ENCODE data around the gene PAIP2. TPM values are rescaled to one million over a fixed set of nuclear protein-coding genes. Genes with fewer than 3 reads are reported as not detected.
A peak's percentile ranks its signal among the peaks of the same experiment; 100 is the strongest.
"Not testable (repeated sequence)": the region's sequence is repeated elsewhere in the genome, so short reads cannot be mapped to it uniquely, and the experiment has no call there.

The PAIP2 gene
- total and polyA plus RNA-seq, 7 experiments from 2014 or later, result 88.8 to 417 (median 119) TPM

GRCh38 chr5:139386050-139386438 is 44.4 kb downstream of the PAIP2 start:
- no peak for DNase-seq
- peaks cover 12 to 26% of the 10 kb centered on the region in 2 donors for H3K4me1 ChIP-seq (ENCODE audit: control insufficient read depth in 2 of 2, insufficient read depth in 2 of 2, low read length in 2 of 2)
- no peak for ATAC-seq
- H3K27me3 Mint-ChIP-seq, result no peaks in the 10 kb centered on the region
- H3K4me3 Mint-ChIP-seq, result peak overlapping the region in 9 of 10 donors; percentile 1 to 93 (median 59)
- no peak overlapping the region for H3K4me3 ChIP-seq (ENCODE audit: low read length)
- no peaks in the 10 kb centered on the region for H3K9me3 ChIP-seq (ENCODE audit: control insufficient read depth in 2 of 3, low read length in 3 of 3)
- H3K4me1 Mint-ChIP-seq, result peaks cover 21 to 66% (median 40%) of the 10 kb centered on the region in 7 donors
- peak overlapping the region; percentile 69 for H3K27ac ChIP-seq (ENCODE audit: low read depth, low read length)
- H3K9me3 Mint-ChIP-seq, result no peaks in the 10 kb centered on the region
- H3K36me3 ChIP-seq (ENCODE audit: control insufficient read depth in 2 of 3, insufficient read depth in 3 of 3, low read length in 3 of 3), result no peaks in the 10 kb centered on the region
- POLR2A ChIA-PET, result interaction anchor here (0.6 kb wide), 1 partner anchor 36 kb away, joined by 3 read pairs; no protein-coding TSS in a partner anchor
- no peaks in the 10 kb centered on the region for H3K27me3 ChIP-seq (ENCODE audit: control insufficient read depth in 2 of 2, insufficient read depth in 2 of 2, low read length in 2 of 2)
- CTCF ChIA-PET, result no interaction called here
- H3K27ac Mint-ChIP-seq, result peak overlapping the region; percentile 23 to 98 (median 92)
- H3K36me3 Mint-ChIP-seq, result peaks cover 0 to 10% (median 0%) of the 10 kb centered on the region in 5 donors
- intact Hi-C loops (cut with micrococcal nuclease), result no loop called here

GRCh38 chr5:139386956-139387355 is 45.3 kb downstream of the PAIP2 start:
- H3K27me3 ChIP-seq (ENCODE audit: control insufficient read depth in 2 of 2, insufficient read depth in 2 of 2, low read length in 2 of 2); intact Hi-C loops (cut with micrococcal nuclease); DNase-seq; H3K27me3 Mint-ChIP-seq; H3K36me3 ChIP-seq (ENCODE audit: control insufficient read depth in 2 of 3, insufficient read depth in 3 of 3, low read length in 3 of 3); H3K9me3 Mint-ChIP-seq; H3K27ac ChIP-seq (ENCODE audit: low read depth, low read length); H3K4me3 ChIP-seq (ENCODE audit: low read length); CTCF ChIA-PET; H3K9me3 ChIP-seq (ENCODE audit: control insufficient read depth in 2 of 3, low read length in 3 of 3); ATAC-seq: not testable (repeated sequence)
- H3K4me1 Mint-ChIP-seq, result peaks cover 30 to 75% (median 49%) of the 10 kb centered on the region in 7 donors
- POLR2A ChIA-PET, result interaction anchor here (0.5 to 0.6 kb wide), 2 partner anchors 27 to 35 kb away, joined by 3 read pairs; no protein-coding TSS in a partner anchor
- peak overlapping the region in 6 of 9 donors; percentile 21 to 98 (median 82) for H3K27ac Mint-ChIP-seq
- H3K4me3 Mint-ChIP-seq, result peak overlapping the region in 1 of 10 donors; percentile 45
- H3K36me3 Mint-ChIP-seq, result peaks cover 0 to 14% (median 0%) of the 10 kb centered on the region in 5 donors
- peaks cover 12 to 35% of the 10 kb centered on the region in 2 donors for H3K4me1 ChIP-seq (ENCODE audit: control insufficient read depth in 2 of 2, insufficient read depth in 2 of 2, low read length in 2 of 2)

DNA sequence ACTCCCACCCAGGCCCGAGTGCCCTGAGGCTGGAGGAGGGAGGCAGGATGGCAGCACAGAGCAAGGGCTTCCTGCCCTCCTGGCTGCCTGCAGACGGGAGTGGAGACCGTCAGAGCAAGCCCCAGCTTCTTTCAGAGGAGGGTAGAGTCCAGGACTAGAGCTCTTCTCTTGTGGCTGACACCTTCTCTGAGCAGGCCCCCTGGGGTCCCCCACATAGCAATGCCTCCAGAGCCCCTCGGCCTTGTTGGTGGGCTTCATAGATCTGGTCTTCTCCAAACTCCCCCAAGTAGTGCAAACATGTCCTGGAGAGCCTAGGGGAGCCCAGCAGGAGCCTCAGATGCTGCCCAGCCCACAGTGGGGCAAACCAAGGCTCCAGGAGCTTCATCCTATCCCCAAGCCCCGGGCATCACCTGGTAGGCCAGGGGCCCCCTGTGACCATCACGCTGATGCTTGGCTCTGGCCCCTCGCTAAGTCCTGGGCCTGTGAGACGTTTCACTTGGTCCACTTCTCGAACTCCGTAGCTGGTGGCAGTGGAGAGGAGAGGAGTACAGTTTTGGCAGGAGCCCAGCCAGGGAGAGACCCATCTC is 46.0 kb downstream of the PAIP2 start:
- peaks cover 0 to under 1% (median 0%) of the 10 kb centered on the region in 3 experiments for H3K36me3 ChIP-seq (ENCODE audit: control insufficient read depth in 2 of 3, insufficient read depth in 3 of 3, low read length in 3 of 3)
- CTCF ChIA-PET, result no interaction called here
- no peak overlapping the region for H3K4me3 ChIP-seq (ENCODE audit: low read length)
- Mint-ChIP-seq H3K27me3 (no peaks in the 10 kb centered on the region), H3K4me1 (peaks cover 31 to 75% (median 51%) of the 10 kb centered on the region in 7 donors), H3K4me3 (peak overlapping the region in 2 of 10 donors; percentile 61 to 77), H3K27ac (peak overlapping the region in 5 of 9 donors; percentile 38 to 98 (median 56)), H3K9me3 (no peaks in the 10 kb centered on the region), H3K36me3 (peaks cover 0 to 14% (median 0%) of the 10 kb centered on the region in 5 donors)
- H3K27me3 ChIP-seq (ENCODE audit: control insufficient read depth in 2 of 2, insufficient read depth in 2 of 2, low read length in 2 of 2), result no peaks in the 10 kb centered on the region
- POLR2A ChIA-PET, result interaction anchor here (0.5 to 0.6 kb wide), 2 partner anchors 28 to 64 kb away, joined by 3 read pairs; no protein-coding TSS in a partner anchor
- peaks cover 12 to 35% of the 10 kb centered on the region in 2 donors for H3K4me1 ChIP-seq (ENCODE audit: control insufficient read depth in 2 of 2, insufficient read depth in 2 of 2, low read length in 2 of 2)
- DNase-seq (no peak), ATAC-seq (no peak)
- no peaks in the 10 kb centered on the region for H3K9me3 ChIP-seq (ENCODE audit: control insufficient read depth in 2 of 3, low read length in 3 of 3)
- intact Hi-C loops (cut with micrococcal nuclease), result no loop called here
- H3K27ac ChIP-seq (ENCODE audit: low read depth, low read length), result no peak overlapping the region

GRCh38 chr5:139388198-139388821 is 46.7 kb downstream of the PAIP2 start:
- Mint-ChIP-seq H3K9me3 (no peaks in the 10 kb centered on the region), H3K27me3 (no peaks in the 10 kb centered on the region), H3K36me3 (peaks cover 0 to 14% (median 0%) of the 10 kb centered on the region in 5 donors), H3K27ac (peak overlapping the region in 3 of 9 donors; percentile 46 to 98 (median 81)), H3K4me3 (peak overlapping the region in 2 of 10 donors; percentile 29 to 77), H3K4me1 (peaks cover 31 to 76% (median 51%) of the 10 kb centered on the region in 7 donors)
- DNase-seq, result no peak
- Histone ChIP-seq H3K4me1 (ENCODE audit: control insufficient read depth in 2 of 2, insufficient read depth in 2 of 2, low read length in 2 of 2) (peaks cover 12 to 36% of the 10 kb centered on the region in 2 donors), H3K9me3 (ENCODE audit: control insufficient read depth in 2 of 3, low read length in 3 of 3) (no peaks in the 10 kb centered on the region), H3K4me3 (ENCODE audit: low read length) (no peak overlapping the region), H3K36me3 (ENCODE audit: control insufficient read depth in 2 of 3, insufficient read depth in 3 of 3, low read length in 3 of 3) (peaks cover 0 to 6% (median 0%) of the 10 kb centered on the region in 3 experiments), H3K27me3 (ENCODE audit: control insufficient read depth in 2 of 2, insufficient read depth in 2 of 2, low read length in 2 of 2) (no peaks in the 10 kb centered on the region), H3K27ac (ENCODE audit: low read depth, low read length) (no peak overlapping the region)
- intact Hi-C loops (cut with micrococcal nuclease), result no loop called here
- ATAC-seq, result no peak
- ChIA-PET CTCF (no interaction called here), POLR2A (no interaction called here)

GRCh38 chr5:139389701-139390638 is 48.3 kb downstream of the PAIP2 start, which contains the start of gene MZB1:
Gene MZB1 (minus strand): TSS chr5:139389913. CDS start chr5:139389856, 57 bp downstream.
- peaks cover 9 to 34% of the 10 kb centered on the region in 2 donors for H3K4me1 ChIP-seq (ENCODE audit: control insufficient read depth in 2 of 2, insufficient read depth in 2 of 2, low read length in 2 of 2)
- peaks cover 0 to 14% (median 0%) of the 10 kb centered on the region in 5 donors for H3K36me3 Mint-ChIP-seq
- no peaks in the 10 kb centered on the region for H3K27me3 Mint-ChIP-seq
- H3K4me3 Mint-ChIP-seq, result peak within 1 kb of the TSS in 4 of 10 donors; percentile 1 to 96 (median 64)
- intact Hi-C loops (cut with micrococcal nuclease), result loop anchor here (1.0 to 10.0 kb wide), 4 partner anchors 171 to 925 kb away; partner anchors contain the start of genes CTNNA1 (in 1 of the 2), EGR1 (in 1 of the 2) and UBE2D2 (in 1 of the 2)
- DNase-seq (peak in 1 of 9 donors; percentile 76), ATAC-seq (peak; percentile 53)
- H3K9me3 ChIP-seq (ENCODE audit: control insufficient read depth in 2 of 3, low read length in 3 of 3), result no peaks in the 10 kb centered on the region
- ChIA-PET CTCF (interaction anchor here (1.0 kb wide), 2 partner anchors 474 to 820 kb away, joined by 3 read pairs; no protein-coding TSS in a partner anchor), POLR2A (interaction anchor here (4.6 kb wide), 1 partner anchor 13 kb away, joined by 24 read pairs; the partner anchor contains the start of gene SPATA24)
- no peak within 1 kb of the TSS for H3K4me3 ChIP-seq (ENCODE audit: low read length)
- peak within 1 kb of the TSS in 3 of 9 donors; percentile 9 to 99 (median 74) for H3K27ac Mint-ChIP-seq
- H3K27ac ChIP-seq (ENCODE audit: low read depth, low read length), result no peak within 1 kb of the TSS
- H3K4me1 Mint-ChIP-seq, result peaks cover 24 to 64% (median 43%) of the 10 kb centered on the region in 7 donors
- H3K9me3 Mint-ChIP-seq, result no peaks in the 10 kb centered on the region
- H3K36me3 ChIP-seq (ENCODE audit: control insufficient read depth in 2 of 3, insufficient read depth in 3 of 3, low read length in 3 of 3), result peaks cover 0 to 6% (median 0%) of the 10 kb centered on the region in 3 experiments
- H3K27me3 ChIP-seq (ENCODE audit: control insufficient read depth in 2 of 2, insufficient read depth in 2 of 2, low read length in 2 of 2), result no peaks in the 10 kb centered on the region
